K562 (cell line): ENCODE results near the gene ACP4. TPM values are rescaled to one million over a fixed set of nuclear protein-coding genes. Genes with fewer than 3 reads are reported as not detected.
A peak's percentile ranks its signal among the peaks of the same experiment; 100 is the strongest.

ENCODE experiments used
- BHLHE40 ChIP-seq: IDR thresholded peaks from 2 replicates; pipeline ENCODE4 v1.6.1; 2011; ENCODE audit warnings: low read length, improper control_type of control experiment
- CBFA2T3 ChIP-seq: fragments of 450-650 bp; IDR thresholded peaks from 2 replicates; pipeline ENCODE4 v1.6.1; 2017
- GABPB1 ChIP-seq: sonication (generic); formaldehyde crosslinking; IDR thresholded peaks from 2 replicates; pipeline ENCODE4 v1.8.0; 2022; ENCODE audit warnings: mild to moderate bottlenecking, missing genetic modification reagents
- HDAC6 ChIP-seq: IDR thresholded peaks from 2 replicates; pipeline ENCODE4 v1.6.1; 2012; ENCODE audit warnings: low read depth, mild to moderate bottlenecking, control low read depth, inconsistent platforms, low read length, moderate library complexity
- MIER1 ChIP-seq: fragments of 450-650 bp; IDR thresholded peaks from 2 replicates; pipeline ENCODE4 v1.6.1; 2016; ENCODE audit warnings: antibody characterized with exemption, mild to moderate bottlenecking, low read depth
- NCOA6 ChIP-seq: fragments of 450-650 bp; IDR thresholded peaks from 2 replicates; pipeline ENCODE4 v1.6.1; 2017; ENCODE audit warnings: mild to moderate bottlenecking
- POLR2B ChIP-seq: fragments of 450-650 bp; IDR thresholded peaks from 2 replicates; pipeline ENCODE4 v1.6.1; 2018; ENCODE audit warnings: low read depth; ENCODE audit not compliant: partially characterized antibody
- PTRF ChIP-seq: fragments of 450-650 bp; IDR thresholded peaks from 2 replicates; pipeline ENCODE4 v1.6.1; 2016; ENCODE audit warnings: mild to moderate bottlenecking, missing genetic modification characterization, missing compliant biosample characterization
- SIN3B ChIP-seq: fragments of 450-650 bp; IDR thresholded peaks from 2 replicates; pipeline ENCODE4 v1.6.1; 2017; ENCODE audit warnings: low read depth, mild to moderate bottlenecking, moderate library complexity
- SNIP1 ChIP-seq: fragments of 450-650 bp; IDR thresholded peaks from 2 replicates; pipeline ENCODE4 v1.7.1; 2017; ENCODE audit warnings: low read depth, mild to moderate bottlenecking
- SP2 ChIP-seq: IDR thresholded peaks from 2 replicates; pipeline ENCODE4 v1.6.1; 2011; ENCODE audit warnings: mild to moderate bottlenecking, low read depth, low read length, moderate library complexity; ENCODE audit not compliant: poor library complexity, severe bottlenecking; ENCODE audit errors: extremely low read depth
- TEAD1 ChIP-seq, 2 experiments: fragments of 450-650 bp in 1 of 2; sonication (generic) in 1 of 2; formaldehyde crosslinking; IDR thresholded peaks; 2 replicates each; pipeline versions ENCODE4 v1.4.0 to v1.8.0; 2020 to 2022; ENCODE audit warnings: mild to moderate bottlenecking in 2 of 2, missing genetic modification reagents in 1 of 2
- TFAM ChIP-seq: fragments of 250-450 bp; sonication (Bioruptor Pico); conservative IDR thresholded peaks from 2 replicates; pipeline ENCODE4 v1.5.0; 2021; ENCODE audit warnings: mild to moderate bottlenecking, moderate library complexity
- ZNF212 ChIP-seq: fragments of 450-650 bp; formaldehyde crosslinking; IDR thresholded peaks from 2 replicates; pipeline ENCODE4 v1.4.0; 2020; ENCODE audit warnings: mild to moderate bottlenecking
- ZNF584 ChIP-seq: fragments of 200-800 bp; sonication (Bioruptor generic); IDR thresholded peaks from 2 replicates; pipeline ENCODE4 v1.6.1; 2016; ENCODE audit warnings: low read depth, mild to moderate bottlenecking, missing genetic modification characterization, missing compliant biosample characterization
- ZNF644 ChIP-seq: fragments of 200-800 bp; sonication (Bioruptor generic); IDR thresholded peaks from 2 replicates; pipeline ENCODE4 v1.6.1; 2016; ENCODE audit warnings: low read depth, missing genetic modification characterization, missing compliant biosample characterization
- polyA plus RNA-seq, 8 experiments: library from polyadenylated mRNA; depleted of rRNA in 4 of 8; stranded (reverse) in 5 of 8; unstranded in 3 of 8; fragments of >200 nt; fragmentation: Nextera tagmentation in 2 of 8; fragmentation: Illumina TruSeq in 1 of 8; extraction: Ambion mirVana in 2 of 8; extraction: Trizol in 1 of 8; gene quantifications; 2 replicates each; pipeline versions ENCODE4 v1.2.1 to v1.2.3, GENCODE V29; 2011 to 2014; ENCODE audit warnings: inconsistent platforms in 1 of 8, missing spikeins in 1 of 8
- total RNA-seq, 7 experiments: library from RNA; depleted of rRNA in 6 of 7; stranded (reverse); fragments of >200 nt in 6 of 7; fragmentation: Illumina TruSeq in 2 of 7; extraction: Trizol in 2 of 7; gene quantifications; 2 replicates each; pipeline versions ENCODE4 v1.2.1 to v1.2.3, GENCODE V29; 2011 to 2021; ENCODE audit warnings: low replicate concordance in 1 of 7
- TF ChIP-seq, protein P1 (sequence below): fragments of 250-450 bp; sonication (Bioruptor Pico); IDR thresholded peaks from 2 replicates; pipeline ENCODE4 v1.5.1; 2021; ENCODE audit warnings: mild to moderate bottlenecking
- TF ChIP-seq, protein P2 (sequence below): fragments of 250-450 bp; sonication (Bioruptor Pico); IDR thresholded peaks from 2 replicates; pipeline ENCODE4 v1.5.0; 2020; ENCODE audit warnings: mild to moderate bottlenecking, borderline replicate concordance
- TF ChIP-seq, protein P3 (sequence below), 2 experiments: fragments of 450-650 bp; IDR thresholded peaks; 2 replicates each; pipeline ENCODE4 v1.6.1; 2018; ENCODE audit warnings: mild to moderate bottlenecking in 2 of 2, low read depth in 1 of 2; ENCODE audit not compliant: partially characterized antibody in 2 of 2

ACP4 gene
- total and polyA plus RNA-seq, 9 of the 15 experiments (the other 6 are each of a cell fraction or from before 2014, with no cell fraction given), result not detected

DNA sequence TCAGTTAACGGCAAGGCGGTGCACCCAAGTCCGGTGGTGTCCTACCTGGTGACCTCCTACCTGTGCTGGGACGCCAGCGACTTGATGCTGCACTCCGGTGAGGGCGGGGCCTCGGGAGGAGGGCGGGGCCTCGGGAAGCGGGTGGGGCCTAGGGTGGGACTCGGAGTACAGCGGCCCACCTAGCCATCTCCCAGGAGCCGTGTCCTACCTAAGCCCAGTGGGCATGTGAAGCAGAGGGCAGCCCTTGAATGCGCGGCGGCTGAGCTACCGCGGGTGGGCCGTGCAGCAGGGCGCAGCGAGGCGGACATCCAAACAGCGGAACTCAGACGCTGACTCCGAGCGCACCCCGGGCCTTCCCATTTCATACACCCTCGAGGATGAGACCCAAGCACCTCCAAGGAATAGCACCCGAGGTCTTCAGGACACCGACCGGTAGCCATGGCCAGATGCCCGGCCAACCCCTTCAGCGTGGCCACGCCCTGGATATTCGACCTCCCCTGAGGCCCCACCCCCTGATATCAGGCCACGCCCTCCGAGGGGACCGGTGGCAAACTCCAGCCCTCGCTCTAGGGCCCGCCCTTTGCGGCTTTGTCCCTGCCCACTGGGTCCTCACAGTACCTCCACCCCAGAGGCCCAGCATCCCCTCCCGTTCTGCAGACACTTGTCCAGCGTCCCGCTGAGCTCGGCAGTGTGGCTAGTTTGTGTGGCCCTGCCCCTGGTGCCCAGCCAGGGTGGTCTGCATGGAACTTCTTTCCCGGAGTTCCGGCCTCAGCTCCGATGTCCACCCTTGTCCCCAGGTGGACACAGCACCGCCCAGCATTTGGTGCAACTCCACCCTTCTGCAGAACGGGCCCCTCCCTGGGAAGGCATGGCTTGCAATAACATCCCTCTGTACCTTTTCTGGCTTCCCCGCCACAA, 28.0 kb downstream of the ACP4 start (continued):
- TF ChIP-seq, protein P1, sequence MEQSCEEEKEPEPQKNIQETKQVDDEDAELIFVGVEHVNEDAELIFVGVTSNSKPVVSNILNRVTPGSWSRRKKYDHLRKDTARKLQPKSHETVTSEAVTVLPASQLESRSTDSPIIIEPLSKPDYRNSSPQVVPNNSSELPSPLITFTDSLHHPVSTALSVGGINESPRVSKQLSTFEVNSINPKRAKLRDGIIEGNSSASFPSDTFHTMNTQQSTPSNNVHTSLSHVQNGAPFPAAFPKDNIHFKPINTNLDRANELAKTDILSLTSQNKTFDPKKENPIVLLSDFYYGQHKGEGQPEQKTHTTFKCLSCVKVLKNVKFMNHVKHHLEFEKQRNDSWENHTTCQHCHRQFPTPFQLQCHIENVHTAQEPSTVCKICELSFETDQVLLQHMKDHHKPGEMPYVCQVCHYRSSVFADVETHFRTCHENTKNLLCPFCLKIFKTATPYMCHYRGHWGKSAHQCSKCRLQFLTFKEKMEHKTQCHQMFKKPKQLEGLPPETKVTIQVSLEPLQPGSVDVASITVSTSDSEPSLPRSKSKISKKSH (CRISPR knock-in tag), result no peak
- no peak for TF ChIP-seq ZNF584 (CRISPR knock-in tag)
- no peak for TF ChIP-seq SP2
- no peak for TF ChIP-seq PTRF (tag)
- no peak for TF ChIP-seq ZNF644 (tag)
- TF ChIP-seq BHLHE40, result no peak
- no peak for TF ChIP-seq MIER1
- 0 out of 4 replicates have a peak, but pooled peaks of 1 of the 2 experiments have one; percentile 40 for TF ChIP-seq TEAD1 (CRISPR knock-in tag; IDR thresholded peaks at IDR 0.05)
- no peak for TF ChIP-seq NCOA6
- TF ChIP-seq TFAM, result no peak
- TF ChIP-seq SNIP1, result no peak
- TF ChIP-seq, protein P2, sequence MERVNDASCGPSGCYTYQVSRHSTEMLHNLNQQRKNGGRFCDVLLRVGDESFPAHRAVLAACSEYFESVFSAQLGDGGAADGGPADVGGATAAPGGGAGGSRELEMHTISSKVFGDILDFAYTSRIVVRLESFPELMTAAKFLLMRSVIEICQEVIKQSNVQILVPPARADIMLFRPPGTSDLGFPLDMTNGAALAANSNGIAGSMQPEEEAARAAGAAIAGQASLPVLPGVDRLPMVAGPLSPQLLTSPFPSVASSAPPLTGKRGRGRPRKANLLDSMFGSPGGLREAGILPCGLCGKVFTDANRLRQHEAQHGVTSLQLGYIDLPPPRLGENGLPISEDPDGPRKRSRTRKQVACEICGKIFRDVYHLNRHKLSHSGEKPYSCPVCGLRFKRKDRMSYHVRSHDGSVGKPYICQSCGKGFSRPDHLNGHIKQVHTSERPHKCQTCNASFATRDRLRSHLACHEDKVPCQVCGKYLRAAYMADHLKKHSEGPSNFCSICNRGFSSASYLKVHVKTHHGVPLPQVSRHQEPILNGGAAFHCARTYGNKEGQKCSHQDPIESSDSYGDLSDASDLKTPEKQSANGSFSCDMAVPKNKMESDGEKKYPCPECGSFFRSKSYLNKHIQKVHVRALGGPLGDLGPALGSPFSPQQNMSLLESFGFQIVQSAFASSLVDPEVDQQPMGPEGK, result no peak
- no peak for TF ChIP-seq CBFA2T3
- 0 out of 2 replicates have a peak, but pooled peaks have one; percentile 35 for TF ChIP-seq HDAC6
- TF ChIP-seq POLR2B, result no peak
- peak; percentile 45 for TF ChIP-seq GABPB1 (CRISPR knock-in tag)
- TF ChIP-seq, protein P3, sequence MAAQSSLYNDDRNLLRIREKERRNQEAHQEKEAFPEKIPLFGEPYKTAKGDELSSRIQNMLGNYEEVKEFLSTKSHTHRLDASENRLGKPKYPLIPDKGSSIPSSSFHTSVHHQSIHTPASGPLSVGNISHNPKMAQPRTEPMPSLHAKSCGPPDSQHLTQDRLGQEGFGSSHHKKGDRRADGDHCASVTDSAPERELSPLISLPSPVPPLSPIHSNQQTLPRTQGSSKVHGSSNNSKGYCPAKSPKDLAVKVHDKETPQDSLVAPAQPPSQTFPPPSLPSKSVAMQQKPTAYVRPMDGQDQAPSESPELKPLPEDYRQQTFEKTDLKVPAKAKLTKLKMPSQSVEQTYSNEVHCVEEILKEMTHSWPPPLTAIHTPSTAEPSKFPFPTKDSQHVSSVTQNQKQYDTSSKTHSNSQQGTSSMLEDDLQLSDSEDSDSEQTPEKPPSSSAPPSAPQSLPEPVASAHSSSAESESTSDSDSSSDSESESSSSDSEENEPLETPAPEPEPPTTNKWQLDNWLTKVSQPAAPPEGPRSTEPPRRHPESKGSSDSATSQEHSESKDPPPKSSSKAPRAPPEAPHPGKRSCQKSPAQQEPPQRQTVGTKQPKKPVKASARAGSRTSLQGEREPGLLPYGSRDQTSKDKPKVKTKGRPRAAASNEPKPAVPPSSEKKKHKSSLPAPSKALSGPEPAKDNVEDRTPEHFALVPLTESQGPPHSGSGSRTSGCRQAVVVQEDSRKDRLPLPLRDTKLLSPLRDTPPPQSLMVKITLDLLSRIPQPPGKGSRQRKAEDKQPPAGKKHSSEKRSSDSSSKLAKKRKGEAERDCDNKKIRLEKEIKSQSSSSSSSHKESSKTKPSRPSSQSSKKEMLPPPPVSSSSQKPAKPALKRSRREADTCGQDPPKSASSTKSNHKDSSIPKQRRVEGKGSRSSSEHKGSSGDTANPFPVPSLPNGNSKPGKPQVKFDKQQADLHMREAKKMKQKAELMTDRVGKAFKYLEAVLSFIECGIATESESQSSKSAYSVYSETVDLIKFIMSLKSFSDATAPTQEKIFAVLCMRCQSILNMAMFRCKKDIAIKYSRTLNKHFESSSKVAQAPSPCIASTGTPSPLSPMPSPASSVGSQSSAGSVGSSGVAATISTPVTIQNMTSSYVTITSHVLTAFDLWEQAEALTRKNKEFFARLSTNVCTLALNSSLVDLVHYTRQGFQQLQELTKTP (IDR thresholded peaks at IDR 0.05; ENCODE audit: low read depth in 1 of 2, partially characterized antibody in 2 of 2), result no peak
- 0 out of 2 replicates have a peak, but pooled peaks have one; percentile 65 for TF ChIP-seq ZNF212 (CRISPR knock-in tag)
- TF ChIP-seq SIN3B, result no peak
